ENCODE data around the gene PEX6. TPM values are rescaled to one million over a fixed set of nuclear protein-coding genes. Genes with fewer than 3 reads are reported as not detected.
A peak's percentile ranks its signal among the peaks of the same experiment; 100 is the strongest.

PEX6 gene, protein sequence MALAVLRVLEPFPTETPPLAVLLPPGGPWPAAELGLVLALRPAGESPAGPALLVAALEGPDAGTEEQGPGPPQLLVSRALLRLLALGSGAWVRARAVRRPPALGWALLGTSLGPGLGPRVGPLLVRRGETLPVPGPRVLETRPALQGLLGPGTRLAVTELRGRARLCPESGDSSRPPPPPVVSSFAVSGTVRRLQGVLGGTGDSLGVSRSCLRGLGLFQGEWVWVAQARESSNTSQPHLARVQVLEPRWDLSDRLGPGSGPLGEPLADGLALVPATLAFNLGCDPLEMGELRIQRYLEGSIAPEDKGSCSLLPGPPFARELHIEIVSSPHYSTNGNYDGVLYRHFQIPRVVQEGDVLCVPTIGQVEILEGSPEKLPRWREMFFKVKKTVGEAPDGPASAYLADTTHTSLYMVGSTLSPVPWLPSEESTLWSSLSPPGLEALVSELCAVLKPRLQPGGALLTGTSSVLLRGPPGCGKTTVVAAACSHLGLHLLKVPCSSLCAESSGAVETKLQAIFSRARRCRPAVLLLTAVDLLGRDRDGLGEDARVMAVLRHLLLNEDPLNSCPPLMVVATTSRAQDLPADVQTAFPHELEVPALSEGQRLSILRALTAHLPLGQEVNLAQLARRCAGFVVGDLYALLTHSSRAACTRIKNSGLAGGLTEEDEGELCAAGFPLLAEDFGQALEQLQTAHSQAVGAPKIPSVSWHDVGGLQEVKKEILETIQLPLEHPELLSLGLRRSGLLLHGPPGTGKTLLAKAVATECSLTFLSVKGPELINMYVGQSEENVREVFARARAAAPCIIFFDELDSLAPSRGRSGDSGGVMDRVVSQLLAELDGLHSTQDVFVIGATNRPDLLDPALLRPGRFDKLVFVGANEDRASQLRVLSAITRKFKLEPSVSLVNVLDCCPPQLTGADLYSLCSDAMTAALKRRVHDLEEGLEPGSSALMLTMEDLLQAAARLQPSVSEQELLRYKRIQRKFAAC
- total RNA-seq (2014; rRNA removed; shearing (Covaris generic)) (24.7 and 26.3 TPM in 2 replicates), total RNA-seq (2022) (22.4 and 23.8 TPM in 2 replicates), Bru-seq, nascent RNA (percentile 59 among the genes with signal in this experiment), BruChase-seq, experiment 1, labeled RNA remaining after a 6-hour chase (percentile 72 among the genes with signal in this experiment), BruChase-seq, experiment 2, labeled RNA remaining after a 2-hour chase (percentile 67 among the genes with signal in this experiment)
- long read RNA-seq, transcript PEX6-202 (17 exons, 3,478 nt): major isoform, 29 of 65 reads
- long read RNA-seq, partial matches to known transcripts: 6 of 65 reads
- long read RNA-seq, other reads (novel, unspliced or antisense): 30 of 65 reads

DNA sequence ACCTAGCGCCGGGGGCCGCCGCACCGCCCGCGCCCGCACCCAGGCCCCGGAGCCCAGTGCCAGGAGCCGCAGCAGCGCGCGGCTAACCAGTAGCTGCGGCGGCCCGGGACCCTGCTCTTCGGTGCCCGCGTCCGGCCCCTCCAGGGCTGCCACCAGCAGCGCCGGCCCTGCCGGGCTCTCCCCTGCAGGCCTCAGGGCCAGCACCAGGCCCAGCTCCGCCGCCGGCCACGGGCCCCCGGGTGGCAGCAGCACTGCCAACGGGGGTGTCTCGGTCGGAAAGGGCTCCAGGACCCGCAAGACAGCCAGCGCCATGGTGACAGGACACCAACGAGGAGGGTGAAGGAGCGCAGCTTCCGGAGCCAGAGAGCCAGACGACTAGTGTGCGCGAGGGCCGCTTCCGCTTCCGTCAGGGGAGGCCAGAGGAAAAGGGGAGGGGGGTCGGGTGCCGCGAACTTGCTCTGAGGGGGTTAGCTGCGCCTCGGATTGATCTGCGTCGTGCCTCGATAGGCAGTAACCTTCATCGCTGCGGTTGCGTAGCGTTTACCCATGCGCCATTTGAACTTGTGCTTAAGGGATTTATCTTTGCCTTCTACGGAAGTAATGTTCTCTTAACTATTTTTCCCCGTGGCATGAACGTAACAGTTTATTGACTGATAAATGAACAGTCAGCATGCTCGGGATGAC lies at the start of gene PEX6:
TSS of gene PEX6 (minus strand) at position 343 of the 684 bp plus-strand sequence. CDS start at position 312, 31 bp downstream.
- CTCF ChIA-PET (ENCODE audit: unreplicated experiment): interaction anchor here (1.2 kb wide), 1 partner anchor 35 kb away, joined by 3 read pairs; the partner anchor contains the start of genes KLHDC3 and MEA1

DNA sequence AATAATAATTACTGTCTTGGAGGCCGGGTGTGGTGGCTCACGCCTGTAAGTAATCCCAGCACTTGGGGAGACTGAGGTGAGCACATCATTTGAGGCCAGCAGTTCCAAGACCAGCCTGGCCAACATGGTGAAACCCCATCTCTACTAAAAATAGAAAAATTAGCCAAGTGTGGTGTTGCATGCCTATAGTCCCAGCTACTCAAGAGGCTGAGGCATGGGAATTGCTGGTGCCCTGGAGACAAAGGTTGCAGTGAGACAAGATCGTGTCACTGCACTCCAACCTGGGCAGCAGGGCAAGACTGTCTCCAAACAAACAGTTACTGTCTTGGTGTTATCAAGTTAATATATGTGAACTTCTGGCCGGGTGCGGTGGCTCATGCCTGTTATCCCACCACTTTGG lies 47.4 kb upstream of the PEX6 start:
- H2AFZ ChIP-seq (ENCODE audit: low read length): no peak overlapping the region
- peaks cover 34% of the 10 kb centered on the region for H3K79me2 ChIP-seq (ENCODE audit: insufficient read depth, low read depth, low read length)
- ChIA-PET POLR2A (no interaction called here), CTCF (ENCODE audit: unreplicated experiment) (no interaction called here)
- peaks cover 10% of the 10 kb centered on the region for H3K4me1 ChIP-seq (ENCODE audit: insufficient read depth, low read length, poor library complexity, severe bottlenecking)
- no peak for DNase-seq (ENCODE audit: low spot score)
- H4K20me1 ChIP-seq (ENCODE audit: insufficient read depth, low read length): no peaks in the 10 kb centered on the region
- no TSS peak for BruUV-seq (replicated peaks)
- H3K36me3 ChIP-seq (ENCODE audit: insufficient read depth, low read length): peaks cover 80% of the 10 kb centered on the region
- no peak overlapping the region for H3K4me2 ChIP-seq (ENCODE audit: low read length)
- intact Hi-C loops (cut with micrococcal nuclease; ENCODE audit: unreplicated experiment): no loop called here
- H3K27ac ChIP-seq (ENCODE audit: low read depth, low read length, poor library complexity, severe bottlenecking): no peak overlapping the region
- H3K4me3 ChIP-seq (ENCODE audit: low read depth, low read length, poor library complexity, severe bottlenecking): no peak overlapping the region
- TF ChIP-seq, protein P1, sequence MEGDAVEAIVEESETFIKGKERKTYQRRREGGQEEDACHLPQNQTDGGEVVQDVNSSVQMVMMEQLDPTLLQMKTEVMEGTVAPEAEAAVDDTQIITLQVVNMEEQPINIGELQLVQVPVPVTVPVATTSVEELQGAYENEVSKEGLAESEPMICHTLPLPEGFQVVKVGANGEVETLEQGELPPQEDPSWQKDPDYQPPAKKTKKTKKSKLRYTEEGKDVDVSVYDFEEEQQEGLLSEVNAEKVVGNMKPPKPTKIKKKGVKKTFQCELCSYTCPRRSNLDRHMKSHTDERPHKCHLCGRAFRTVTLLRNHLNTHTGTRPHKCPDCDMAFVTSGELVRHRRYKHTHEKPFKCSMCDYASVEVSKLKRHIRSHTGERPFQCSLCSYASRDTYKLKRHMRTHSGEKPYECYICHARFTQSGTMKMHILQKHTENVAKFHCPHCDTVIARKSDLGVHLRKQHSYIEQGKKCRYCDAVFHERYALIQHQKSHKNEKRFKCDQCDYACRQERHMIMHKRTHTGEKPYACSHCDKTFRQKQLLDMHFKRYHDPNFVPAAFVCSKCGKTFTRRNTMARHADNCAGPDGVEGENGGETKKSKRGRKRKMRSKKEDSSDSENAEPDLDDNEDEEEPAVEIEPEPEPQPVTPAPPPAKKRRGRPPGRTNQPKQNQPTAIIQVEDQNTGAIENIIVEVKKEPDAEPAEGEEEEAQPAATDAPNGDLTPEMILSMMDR (conservative IDR thresholded peaks at IDR 0.05; ENCODE audit: low read length): no peak
- no peak for TF ChIP-seq EZH2phosphoT487 (IDR thresholded peaks at IDR 0.05; ENCODE audit: borderline replicate concordance, low read depth, low read length)
- no peaks in the 10 kb centered on the region for H3K9me3 ChIP-seq (ENCODE audit: low read length)
- no peaks in the 10 kb centered on the region for H3K9me2 ChIP-seq (ENCODE audit: insufficient read depth, low read length)

More for the DNA sequence above, at the start of gene PEX6:
- H3K27ac ChIP-seq (ENCODE audit: low read depth, low read length, poor library complexity, severe bottlenecking): peak within 1 kb of the TSS; percentile 50
- peak within 1 kb of the TSS; percentile 85 for H2AFZ ChIP-seq (ENCODE audit: low read length)
- H3K9me2 ChIP-seq (ENCODE audit: insufficient read depth, low read length): no peaks in the 10 kb centered on the region
- H3K4me3 ChIP-seq (ENCODE audit: low read depth, low read length, poor library complexity, severe bottlenecking): peak within 1 kb of the TSS; percentile 88
- no peaks in the 10 kb centered on the region for H3K9me3 ChIP-seq (ENCODE audit: low read length)
- intact Hi-C loops (cut with micrococcal nuclease; ENCODE audit: unreplicated experiment): loop anchor here (1.0 kb wide), 1 partner anchor 50 kb away; the partner anchor contains the start of gene CNPY3
- TF ChIP-seq, protein P1 (conservative IDR thresholded peaks at IDR 0.05; ENCODE audit: low read length): no peak
- no peak for TF ChIP-seq EZH2phosphoT487 (IDR thresholded peaks at IDR 0.05; ENCODE audit: borderline replicate concordance, low read depth, low read length)
- BruUV-seq (replicated peaks): no TSS peak
- H3K79me2 ChIP-seq (ENCODE audit: insufficient read depth, low read depth, low read length): peaks cover 22% of the 10 kb centered on the region; the same call in 1 of the 2 replicates
- H4K20me1 ChIP-seq (ENCODE audit: insufficient read depth, low read length): no peaks in the 10 kb centered on the region
- H3K36me3 ChIP-seq (ENCODE audit: insufficient read depth, low read length): peaks cover 21% of the 10 kb centered on the region
- DNase-seq (ENCODE audit: low spot score): peak; percentile 96
- H3K4me1 ChIP-seq (ENCODE audit: insufficient read depth, low read length, poor library complexity, severe bottlenecking): peaks cover 28% of the 10 kb centered on the region
- H3K4me2 ChIP-seq (ENCODE audit: low read length): peak within 1 kb of the TSS; percentile 82
- POLR2A ChIA-PET: interaction anchor here (0.5 to 2.6 kb wide), 10 partner anchors 12 to 1209 kb away, joined by 3 to 18 read pairs (median 4); partner anchors contain the start of genes CNPY3, KLC4, KLHDC3 and MRPL2
